Heart right ventricle (tissue), 16 donors: ENCODE data around the gene USP47. TPM values are rescaled to one million over a fixed set of nuclear protein-coding genes. Genes with fewer than 3 reads are reported as not detected.

ENCODE experiments used
- ATAC-seq, 8 donors: fragments of 200-7000 bp; cut with Tn5 transposase; one replicate each; pipeline ENCODE4 v1.9.1; 2020; ENCODE audit warnings: mild to moderate bottlenecking in 8 of 8, moderate library complexity in 8 of 8, moderate number of reproducible peaks in 1 of 8
- DNase-seq, 2 donors: peaks; one replicate each; pipeline ENCODE4 v3.0.0-alpha.2; 2020
- H3K27ac ChIP-seq, 10 donors: fragments of 200-600 bp; sonication (generic) in 2 of 10; one replicate each; pipeline versions ENCODE4 v1.5.0 to v1.8.0; 2020 to 2022; ENCODE audit warnings: mild to moderate bottlenecking in 3 of 10
- H3K27me3 ChIP-seq, 7 donors: fragments of 200-600 bp; one replicate each; pipeline ENCODE4 v1.8.0; 2021 to 2022; ENCODE audit warnings: mild to moderate bottlenecking in 2 of 7
- H3K36me3 ChIP-seq, 9 donors: fragments of 200-600 bp; sonication (generic) in 1 of 9; one replicate each; pipeline versions ENCODE4 v1.5.0 to v1.8.0; 2020 to 2022; ENCODE audit warnings: mild to moderate bottlenecking in 2 of 9
- H3K4me1 ChIP-seq, 9 donors: fragments of 200-600 bp; sonication (generic) in 1 of 9; one replicate each; pipeline versions ENCODE4 v1.5.0 to v1.8.0; 2020 to 2022; ENCODE audit warnings: mild to moderate bottlenecking in 4 of 9
- H3K4me3 ChIP-seq, 10 donors: fragments of 200-600 bp; sonication (generic) in 2 of 10; one replicate each; pipeline versions ENCODE4 v1.5.0 to v1.8.0; 2020 to 2022; ENCODE audit warnings: mild to moderate bottlenecking in 7 of 10, moderate library complexity in 2 of 10
- H3K9me3 ChIP-seq, 11 donors: fragments of 200-600 bp in 10 of 11; sonication (generic) in 2 of 11; one replicate each; pipeline versions ENCODE4 v1.5.0 to v1.8.0; 2013 to 2022; ENCODE audit warnings: mild to moderate bottlenecking in 2 of 11, control low read depth in 1 of 11, moderate library complexity in 1 of 11
- CTCF ChIP-seq, 9 donors: fragments of 200-600 bp; sonication (generic) in 2 of 9; IDR thresholded peaks; one replicate each; pipeline versions ENCODE4 v1.5.0 to v1.8.0; 2021 to 2022; ENCODE audit warnings: antibody characterized with exemption in 9 of 9, mild to moderate bottlenecking in 5 of 9, moderate library complexity in 1 of 9
- WGBS, 2 donors: extraction: QIAGEN DNeasy Blood & Tissue Kit; methylation state at CpG; one replicate each; pipeline ENCODE4 v1.1.7; 2013; ENCODE audit warnings: inconsistent platforms in 1 of 2; 5-methylcytosine and 5-hydroxymethylcytosine counted together
- intact Hi-C, 10 donors: fragments of 100-400 bp; cut with DNase I; formaldehyde crosslinking; loops; one replicate each; pipeline versions ENCODE4 v1.11.1 to v1.14.2; 2022
- polyA plus RNA-seq, 2 donors: library from polyadenylated mRNA; stranded (reverse); fragments of 200-250 nt; gene quantifications; one replicate each; pipeline ENCODE4 v1.2.3, GENCODE V29; 2013
- total RNA-seq, 10 donors: library from RNA; stranded (reverse); fragmentation: NEBNext Ultra II Directional in 3 of 10; extraction: Animal tissue kit (Norgen Biotek cat#: 25700) in 3 of 10; gene quantifications; one replicate each; pipeline versions ENCODE4 v1.2.1 to v1.2.4, GENCODE V29; 2021 to 2023
- donor health status: Arrhythmogenic right ventricular cardiomyopathy.
- donor health status: ischemic (EF 13 %, LVEDD 7.1; RV severe dilation, severe dysfunction).
- donor health status: healthy with polysubstance abuse.
- donor health status: DM: no; HTN: yes; CAD: no.
- donor health status: DM: no; HTN: no; CAD: no.
- donor health status: ischemic (EF 25% LVEDD 6.9; RV normal size, moderate dysfunction).
- donor health status: ischemic (EF 25% LVEDD 5.7; RV mildly dilated, moderate dysfunction).
- donor health status: healthy.
- donor health status: DM: yes; HTN: yes; CAD: no.
- donor health status: Ischemic cardiomyopathy.
- donor health status: ischemic (EF 35%, LVEDD 5.7; RV mildly dilated, moderate dysfunction).
- donor health status: nonischemic (EF 11% LVEDD 7.7; RV severe dilation, severe dysfunction).
- donor health status: DM: yes; HTN: yes; CAD: no.
- donor health status: PGD.
- donor health status: ischemic (EF 29% LVEDD 5.4; RV normal size, mild dysfunction).
- donor health status: nonischemic (EF 23%, LVEDD 6.1; RV moderate dilation, normal function).

Gene USP47
- total and polyA plus RNA-seq, 12 donors: 30.5 to 56.4 (median 52.5) TPM

- ATAC-seq: peak in 1 of 8 donors; percentile 4
- intact Hi-C loops: loop anchor here in 1 of 10 donors (5.0 kb wide), 1 partner anchor 40 kb away; no protein-coding TSS in a partner anchor
These were observed 165.4 kb downstream of the USP47 start for GRCh38 chr11:12007230-12007593.

GRCh38 chr11:12007769-12008737 lies 166.3 kb downstream of the USP47 start, which contains the start of gene DKK3:
DKK3 (minus strand) TSS chr11:12008626; CDS start chr11:12008582, 44 bp downstream.
- ATAC-seq (peak; percentile 28 to 68 (median 58)), DNase-seq (peak; percentile 30 to 38)
- TF ChIP-seq CTCF (IDR thresholded peaks at IDR 0.05): no peak
- peak within 1 kb of the TSS; percentile 58 to 84 (median 68) for H3K4me3 ChIP-seq
- peaks cover 6 to 58% (median 41%) of the 10 kb centered on the region in 9 donors for H3K4me1 ChIP-seq
- no peaks in the 10 kb centered on the region for H3K9me3 ChIP-seq
- 6% methylated on average over 56 to 70 of the region's 71 CpGs for WGBS, 2 donors
- no peaks in the 10 kb centered on the region for H3K36me3 ChIP-seq
- H3K27ac ChIP-seq: peak within 1 kb of the TSS; percentile 22 to 92 (median 83)
- intact Hi-C loops: loop anchor here in 1 of 10 donors (5.0 kb wide), 1 partner anchor 41 kb away; no protein-coding TSS in a partner anchor
- H3K27me3 ChIP-seq: peaks cover 0 to 69% (median 7%) of the 10 kb centered on the region in 7 donors

More at GRCh38 chr11:12007230-12007593, 165.4 kb downstream of the USP47 start:
- H3K27me3 ChIP-seq: peaks cover 0 to 69% (median 7%) of the 10 kb centered on the region in 7 donors
- H3K4me1 ChIP-seq: peaks cover 6 to 60% (median 41%) of the 10 kb centered on the region in 9 donors
- no peak for TF ChIP-seq CTCF (IDR thresholded peaks at IDR 0.05)
- peak overlapping the region in 6 of 10 donors; percentile 82 to 92 (median 86) for H3K27ac ChIP-seq
- WGBS, 2 donors: 91 to 93% methylated on average over 5 of the region's 5 CpGs
- DNase-seq: no peak
- H3K4me3 ChIP-seq: peak overlapping the region in 9 of 10 donors; percentile 58 to 74 (median 67)
- H3K9me3 ChIP-seq: no peaks in the 10 kb centered on the region
- peaks cover 0 to 3% (median 0%) of the 10 kb centered on the region in 9 donors for H3K36me3 ChIP-seq

Other genes starting within 250 kb of the USP47 start
- 10 to 100 TPM in 9 of 10 donors, 1 to 10 TPM in 1; 9.8 to 29.0 (median 15.6) TPM for gene GALNT18, start 220.0 kb upstream of the USP47 start, total RNA-seq
- 10 to 100 TPM in 1 of 2 donors, 1 to 10 TPM in 1; 7.0 to 28.8 TPM for gene GALNT18, start 220.0 kb upstream of the USP47 start, polyA plus RNA-seq
- 1,000 to 10,000 TPM in 1 of 10 donors, 100 to 1,000 TPM in 9; 314 to 1,034 (median 652) TPM for gene DKK3, start 166.7 kb downstream of the USP47 start, total RNA-seq
- 100 to 1,000 TPM; 113 to 254 TPM for gene DKK3, start 166.7 kb downstream of the USP47 start, polyA plus RNA-seq